T-cell (primary cell): Measurements from ENCODE around the gene ZKSCAN1. TPM values are rescaled to one million over a fixed set of nuclear protein-coding genes. Genes with fewer than 3 reads are reported as not detected.

ENCODE experiments used
- ATAC-seq, 4 experiments: fragments of 200-7000 bp in 3 of 4; fragments of 150-1000 bp in 1 of 4; cut with Tn5 transposase; replicated peaks in 1 of 4; 1 replicate in 3 of 4; 2 replicates in 1 of 4; pipeline ENCODE4 v1.10.0; 2021; ENCODE audit warnings: moderate library complexity in 3 of 4, mild to moderate bottlenecking in 2 of 4, moderate number of reproducible peaks in 1 of 4
- CTCF ChIA-PET, 2 donors: fragments of 300-600 bp; sonication (Branson Sonifier 250); formaldehyde crosslinking; loops; one replicate each; lab custom pipeline; 2022; ENCODE audit warnings: antibody characterized with exemption in 2 of 2; lab: Charles Lee
- POLR2A ChIA-PET, 2 donors: fragments of 300-600 bp; sonication (Branson Sonifier 250); formaldehyde crosslinking; loops; one replicate each; lab custom pipeline; 2022; ENCODE audit warnings: antibody characterized with exemption in 2 of 2; lab: Charles Lee
- DNase-seq, 35 experiments: peaks; one replicate each; pipeline versions ENCODE4 v3.0.0 to v3.0.0-alpha.2; 2013 to 2023
- H3K27ac ChIP-seq: one replicate; pipeline ENCODE4 v1.5.1; 2013; ENCODE audit warnings: low read length
- H3K27me3 ChIP-seq, 2 experiments: replicated peaks in 1 of 2; 1 replicate in 1 of 2; 2 replicates in 1 of 2; pipeline versions ENCODE4 v1.6.1 to v1.7.0; 2013; ENCODE audit warnings: low read length in 1 of 2, mixed read lengths in 1 of 2; ENCODE audit not compliant: control insufficient read depth in 2 of 2, insufficient read depth in 2 of 2; ENCODE audit errors: extremely low read depth in 1 of 2
- H3K36me3 ChIP-seq, 2 donors: 1 replicate in 1 of 2; 2 replicates in 1 of 2; pipeline versions ENCODE4 v1.6.1 to v1.7.0; 2013; ENCODE audit warnings: low read length in 1 of 2; ENCODE audit not compliant: control insufficient read depth in 2 of 2, insufficient read depth in 1 of 2; ENCODE audit errors: extremely low read depth in 1 of 2
- H3K4me1 ChIP-seq, 2 experiments: 1 replicate in 1 of 2; 2 replicates in 1 of 2; pipeline versions ENCODE4 v1.6.1 to v1.7.0; 2013; ENCODE audit warnings: low read length in 2 of 2, mixed read lengths in 1 of 2; ENCODE audit not compliant: insufficient read depth in 2 of 2, control insufficient read depth in 1 of 2; ENCODE audit errors: extremely low read depth in 1 of 2
- H3K4me3 ChIP-seq, 2 donors: 1 replicate in 1 of 2; 2 replicates in 1 of 2; pipeline versions ENCODE4 v1.5.1 to v1.7.0; 2013; ENCODE audit warnings: mild to moderate bottlenecking in 2 of 2, low read length in 1 of 2, moderate library complexity in 1 of 2; ENCODE audit not compliant: control insufficient read depth in 1 of 2; ENCODE audit errors: extremely low read depth in 1 of 2
- H3K9me3 ChIP-seq: 2 replicates; pipeline ENCODE4 v1.7.0; 2013
- H3K27ac Mint-ChIP-seq, 2 donors: one replicate each; pipeline ENCODE4 v1.8.0; 2020 to 2021; ENCODE audit warnings: mild to moderate bottlenecking in 2 of 2, mixed read lengths in 2 of 2
- H3K27me3 Mint-ChIP-seq, 2 donors: one replicate each; pipeline ENCODE4 v1.8.0; 2021 to 2022; ENCODE audit warnings: mixed read lengths in 2 of 2
- H3K36me3 Mint-ChIP-seq: one replicate; pipeline ENCODE4 v1.8.0; 2021; ENCODE audit warnings: mixed read lengths
- H3K4me1 Mint-ChIP-seq, 3 donors: one replicate each; pipeline ENCODE4 v1.8.0; 2020 to 2022; ENCODE audit warnings: mixed read lengths in 3 of 3, mild to moderate bottlenecking in 1 of 3
- H3K4me3 Mint-ChIP-seq, 3 donors: one replicate each; pipeline ENCODE4 v1.8.0; 2020 to 2022; ENCODE audit warnings: mild to moderate bottlenecking in 3 of 3, mixed read lengths in 3 of 3, moderate library complexity in 3 of 3
- H3K9me3 Mint-ChIP-seq, 3 donors: one replicate each; pipeline ENCODE4 v1.8.0; 2020 to 2022; ENCODE audit warnings: mixed read lengths in 3 of 3
- WGBS: methylation state at CpG from one replicate; pipeline ENCODE4 v1.1.5; 2013; ENCODE audit warnings: missing lambda C conversion rate; ENCODE audit not compliant: insufficient coverage; 5-methylcytosine and 5-hydroxymethylcytosine counted together
- total RNA-seq, 35 experiments: library from RNA in 6 of 35; stranded (reverse) in 6 of 35; fragments of 120-200 nt in 1 of 35; gene quantifications; one replicate each; pipeline versions ENCODE4 v1.2.1 to v1.2.4 and lab custom pipeline; 2013 to 2026

The ZKSCAN1 gene
- total RNA-seq, 5 donors from 2014 or later (not counting 1 experiment from before 2014, with no cell fraction given) = 60.7 to 94.0 (median 86.8) TPM

DNA sequence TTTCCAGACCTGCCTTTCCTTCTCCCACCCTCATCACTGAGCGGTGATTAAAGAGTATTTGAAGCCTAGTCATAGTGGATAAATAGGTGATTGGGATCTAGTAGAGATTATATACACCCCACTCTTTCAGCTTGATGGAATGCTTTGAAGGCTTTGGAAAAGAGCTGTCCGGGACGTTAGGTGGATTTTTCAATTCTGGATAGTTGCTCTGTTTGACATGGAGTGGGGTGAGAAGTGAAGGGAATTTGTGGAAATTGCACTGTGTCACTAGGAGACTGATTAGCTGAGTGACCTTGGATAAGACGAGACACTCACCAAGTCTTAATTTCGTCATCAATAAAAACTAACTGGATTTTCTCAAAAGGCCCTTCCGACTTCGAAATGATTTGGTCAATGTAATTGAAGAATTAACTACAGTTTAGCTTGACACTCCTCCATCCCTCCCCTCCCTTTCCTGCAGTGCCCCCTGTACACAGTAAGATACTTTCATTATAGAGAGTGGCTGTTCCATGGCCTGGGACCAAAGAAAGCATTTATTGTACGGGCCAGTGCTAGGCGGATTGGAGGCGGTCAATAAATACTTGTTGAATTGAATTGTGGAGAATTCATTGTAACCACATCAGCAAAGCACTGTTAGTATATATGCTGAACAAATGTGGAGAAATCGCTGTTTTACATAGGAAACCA lies 962 bp downstream of the ZKSCAN1 start:
- H3K4me3 ChIP-seq = peak overlapping the region; percentile 90 to 96
- peak overlapping the region; percentile 91 to 94 (median 92) for H3K4me3 Mint-ChIP-seq
- H3K9me3 Mint-ChIP-seq = no peaks in the 10 kb centered on the region
- peak overlapping the region; percentile 89 for H3K27ac ChIP-seq
- H3K27ac Mint-ChIP-seq = peak overlapping the region; percentile 92 to 95
- WGBS = no CpG with 5 or more reads among the region's 11 CpGs
- ATAC-seq = no peak
- CTCF ChIA-PET = interaction anchor here in 1 of 2 donors (0.5 to 1.7 kb wide), 5 partner anchors 10 to 1381 kb away, joined by 3 to 4 read pairs (median 3); no protein-coding TSS in a partner anchor
- no peaks in the 10 kb centered on the region for H3K27me3 Mint-ChIP-seq
- H3K36me3 Mint-ChIP-seq = peaks cover 6% of the 10 kb centered on the region
- H3K4me1 ChIP-seq = peaks cover 10 to 27% of the 10 kb centered on the region in 2 experiments
- no peak for DNase-seq
- POLR2A ChIA-PET = interaction anchor here (0.5 to 2.0 kb wide), 5 partner anchors 12 to 511 kb away, joined by 3 to 6 read pairs (median 4); no protein-coding TSS in a partner anchor
- no peaks in the 10 kb centered on the region for H3K9me3 ChIP-seq
- no peaks in the 10 kb centered on the region for H3K27me3 ChIP-seq
- peaks cover 42 to 57% (median 51%) of the 10 kb centered on the region in 3 donors for H3K4me1 Mint-ChIP-seq
- H3K36me3 ChIP-seq = peaks cover 0 to 7% of the 10 kb centered on the region in 2 donors

DNA sequence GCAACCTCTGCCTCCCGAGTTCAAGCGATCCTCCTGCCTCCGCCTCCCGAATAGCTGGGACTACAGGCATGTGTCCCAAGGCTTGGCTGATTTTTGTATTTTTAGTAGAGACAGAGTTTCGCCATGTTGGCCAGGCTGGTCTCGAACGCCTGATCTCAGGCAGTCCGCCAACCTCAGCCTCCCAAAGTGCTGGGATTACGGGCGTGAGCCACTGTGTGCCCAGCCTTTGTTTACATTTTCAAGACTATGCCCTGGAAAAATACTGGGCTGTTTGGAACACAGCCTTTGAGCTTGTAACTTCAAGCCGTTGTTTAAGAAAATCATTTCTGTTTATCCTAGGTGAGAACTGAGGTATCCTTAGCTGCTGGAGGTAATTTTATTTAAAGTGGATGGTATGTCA lies 1.9 kb downstream of the ZKSCAN1 start:
- no peak overlapping the region for H3K4me3 ChIP-seq
- H3K9me3 Mint-ChIP-seq = no peaks in the 10 kb centered on the region
- no peak overlapping the region for H3K27ac ChIP-seq
- peaks cover 10 to 27% of the 10 kb centered on the region in 2 experiments for H3K4me1 ChIP-seq
- no peak overlapping the region for H3K27ac Mint-ChIP-seq
- no peaks in the 10 kb centered on the region for H3K9me3 ChIP-seq
- ChIA-PET POLR2A (interaction anchor here in 1 of 2 donors (0.5 to 2.0 kb wide), 5 partner anchors 12 to 1767 kb away, joined by 3 to 6 read pairs (median 4); no protein-coding TSS in a partner anchor), CTCF (interaction anchor here in 1 of 2 donors (0.5 to 1.7 kb wide), 3 partner anchors 23 to 401 kb away, joined by 3 to 4 read pairs (median 3); partner anchors contain the start of gene ZSCAN25)
- peaks cover 6% of the 10 kb centered on the region for H3K36me3 Mint-ChIP-seq
- peak overlapping the region in 2 of 3 donors; percentile 21 to 34 for H3K4me3 Mint-ChIP-seq
- ATAC-seq (no peak), DNase-seq (no peak)
- H3K36me3 ChIP-seq = peaks cover 0 to 7% of the 10 kb centered on the region in 2 donors
- peaks cover 47 to 62% (median 55%) of the 10 kb centered on the region in 3 donors for H3K4me1 Mint-ChIP-seq
- WGBS = 95% methylated on average over 6 of the region's 11 CpGs
- H3K27me3 Mint-ChIP-seq = no peaks in the 10 kb centered on the region
- H3K27me3 ChIP-seq = no peaks in the 10 kb centered on the region

DNA sequence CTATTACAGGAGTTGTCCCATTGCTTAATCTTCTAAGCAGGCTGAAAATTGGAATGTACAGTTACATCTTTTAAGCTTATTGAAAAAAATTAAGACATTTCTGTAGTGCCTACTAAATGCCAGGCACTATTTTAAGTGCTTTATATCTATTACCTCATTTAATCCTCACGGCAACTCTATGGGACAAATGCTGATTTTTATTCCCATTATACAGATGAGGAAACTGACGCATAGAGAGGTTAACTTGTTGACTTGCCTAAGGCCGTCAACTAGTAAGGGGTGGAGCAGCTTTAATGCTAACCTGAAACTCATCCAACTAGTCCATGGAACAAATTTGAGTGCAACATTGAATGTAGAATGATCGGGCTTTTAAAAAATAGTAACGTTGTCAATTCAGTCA lies 2.5 kb downstream of the ZKSCAN1 start:
- no peaks in the 10 kb centered on the region for H3K9me3 Mint-ChIP-seq
- CTCF ChIA-PET = interaction anchor here in 1 of 2 donors (0.5 kb wide), 1 partner anchor 401 kb away, joined by 3 read pairs; the partner anchor contains the start of gene ZSCAN25

DNA sequence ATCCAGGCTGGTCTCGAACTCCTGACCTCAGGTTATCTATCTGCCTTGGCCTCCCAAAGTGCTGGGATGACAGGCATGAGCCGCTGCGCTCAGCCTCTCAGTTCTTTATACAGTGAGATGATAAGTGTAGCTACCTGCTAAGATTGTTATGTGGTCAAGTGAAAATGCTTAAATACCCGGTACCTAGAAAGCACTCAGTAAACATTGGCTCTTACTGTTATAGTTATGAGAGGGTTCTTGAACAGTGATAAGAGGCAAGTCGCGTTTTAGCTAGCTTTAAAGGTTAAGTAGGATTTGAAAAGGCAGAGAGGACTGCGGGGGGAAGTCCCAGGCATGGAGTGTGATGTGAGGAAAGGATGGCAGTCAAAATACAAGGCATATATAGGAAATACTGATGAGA lies 4.5 kb downstream of the ZKSCAN1 start:
- H3K27ac ChIP-seq = no peak overlapping the region
- ChIA-PET POLR2A (interaction anchor here in 1 of 2 donors (0.5 kb wide), 1 partner anchor 128 kb away, joined by 4 read pairs; no protein-coding TSS in a partner anchor), CTCF (interaction anchor here in 1 of 2 donors (0.7 kb wide), 1 partner anchor 106 kb away, joined by 4 read pairs; no protein-coding TSS in a partner anchor)
- H3K4me3 ChIP-seq = no peak overlapping the region
- Mint-ChIP-seq H3K9me3 (no peaks in the 10 kb centered on the region), H3K27me3 (no peaks in the 10 kb centered on the region), H3K36me3 (peaks cover 24% of the 10 kb centered on the region), H3K4me1 (peaks cover 47 to 55% (median 53%) of the 10 kb centered on the region in 3 donors), H3K27ac (no peak overlapping the region), H3K4me3 (no peak overlapping the region)
- H3K36me3 ChIP-seq = peaks cover 11 to 29% of the 10 kb centered on the region in 2 donors
- H3K9me3 ChIP-seq = no peaks in the 10 kb centered on the region
- peaks cover 10 to 26% of the 10 kb centered on the region in 2 experiments for H3K4me1 ChIP-seq
- 75% methylated on average over 4 of the region's 7 CpGs for WGBS
- H3K27me3 ChIP-seq = no peaks in the 10 kb centered on the region
- DNase-seq (no peak), ATAC-seq (no peak)

More for the DNA sequence above, 2.5 kb downstream of the ZKSCAN1 start:
- peak overlapping the region in 1 of 3 donors; percentile 21 for H3K4me3 Mint-ChIP-seq
- H3K4me1 Mint-ChIP-seq = peaks cover 47 to 60% (median 58%) of the 10 kb centered on the region in 3 donors
- Histone ChIP-seq H3K27ac (no peak overlapping the region), H3K4me1 (peaks cover 10 to 27% of the 10 kb centered on the region in 2 experiments), H3K27me3 (no peaks in the 10 kb centered on the region), H3K36me3 (peaks cover 0 to 10% of the 10 kb centered on the region in 2 donors), H3K4me3 (no peak overlapping the region), H3K9me3 (no peaks in the 10 kb centered on the region)
- POLR2A ChIA-PET = interaction anchor here in 1 of 2 donors (0.5 to 2.0 kb wide), 3 partner anchors 11 to 1767 kb away, joined by 3 to 6 read pairs (median 4); no protein-coding TSS in a partner anchor
- WGBS = no CpG with 5 or more reads among the region's 5 CpGs
- no peak overlapping the region for H3K27ac Mint-ChIP-seq
- peaks cover 11% of the 10 kb centered on the region for H3K36me3 Mint-ChIP-seq
- DNase-seq (no peak), ATAC-seq (no peak)
- H3K27me3 Mint-ChIP-seq = no peaks in the 10 kb centered on the region

DNA sequence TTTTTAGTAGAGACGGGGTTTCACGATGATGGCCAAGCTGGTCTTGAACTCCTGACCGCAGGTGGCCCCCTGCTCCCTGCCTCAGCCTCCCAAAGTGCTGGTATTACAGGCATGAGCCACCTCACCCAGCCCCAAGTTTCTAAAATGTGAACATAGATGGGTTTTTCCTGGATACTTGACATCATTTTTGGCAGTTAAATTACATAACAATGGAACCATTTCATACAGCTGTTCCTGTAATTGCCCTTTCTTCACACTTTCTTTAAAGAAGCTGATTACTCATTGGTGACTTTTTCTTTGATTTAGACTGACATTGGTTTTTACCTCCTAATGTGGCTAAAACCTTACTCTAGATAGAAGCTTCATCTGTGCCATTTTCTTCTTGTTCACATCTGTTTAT lies 5.9 kb downstream of the ZKSCAN1 start:
- CTCF ChIA-PET = interaction anchor here (0.6 to 1.0 kb wide), 3 partner anchors 15 to 410 kb away, joined by 3 to 4 read pairs (median 3); no protein-coding TSS in a partner anchor
- Histone ChIP-seq H3K36me3 (peaks cover 11 to 42% of the 10 kb centered on the region in 2 donors), H3K4me3 (no peak overlapping the region), H3K27me3 (no peaks in the 10 kb centered on the region), H3K27ac (no peak overlapping the region), H3K9me3 (no peaks in the 10 kb centered on the region), H3K4me1 (peaks cover 5 to 15% of the 10 kb centered on the region in 2 experiments)
- Mint-ChIP-seq H3K27me3 (no peaks in the 10 kb centered on the region), H3K4me1 (peaks cover 38 to 47% (median 46%) of the 10 kb centered on the region in 3 donors), H3K9me3 (no peaks in the 10 kb centered on the region), H3K36me3 (peaks cover 31% of the 10 kb centered on the region), H3K4me3 (no peak overlapping the region), H3K27ac (no peak overlapping the region)
- ATAC-seq = no peak
- POLR2A ChIA-PET = interaction anchor here in 1 of 2 donors (0.7 kb wide), 1 partner anchor 545 kb away, joined by 8 read pairs; no protein-coding TSS in a partner anchor
- no CpG with 5 or more reads among the region's 3 CpGs for WGBS
- no peak for DNase-seq

DNA sequence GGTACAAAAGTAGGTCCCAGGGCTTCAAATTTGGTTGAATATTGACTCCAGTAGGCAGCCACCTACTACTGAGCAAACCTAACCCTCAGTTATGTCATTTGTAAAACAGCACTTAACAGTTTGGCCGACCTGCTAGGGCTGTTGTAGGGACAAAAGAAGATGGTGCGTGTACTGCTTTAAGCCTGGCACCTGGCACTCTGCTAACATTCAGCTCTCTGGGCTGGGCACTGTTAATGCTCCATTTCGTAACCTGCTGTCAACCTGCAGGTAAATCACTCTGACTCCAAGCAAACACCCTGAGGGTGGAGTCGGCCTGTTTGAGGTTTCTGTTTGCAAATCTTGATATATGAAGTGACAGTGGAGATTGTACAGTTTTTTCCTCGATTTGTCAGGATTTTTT lies 7.2 kb downstream of the ZKSCAN1 start:
- Histone ChIP-seq H3K27me3 (no peaks in the 10 kb centered on the region), H3K4me1 (peaks cover 0 to 6% of the 10 kb centered on the region in 2 experiments), H3K4me3 (no peak overlapping the region), H3K27ac (no peak overlapping the region), H3K36me3 (peaks cover 11 to 43% of the 10 kb centered on the region in 2 donors), H3K9me3 (no peaks in the 10 kb centered on the region)
- ChIA-PET CTCF (no interaction called here), POLR2A (interaction anchor here in 1 of 2 donors (0.7 kb wide), 1 partner anchor 10 kb away, joined by 3 read pairs; no protein-coding TSS in a partner anchor)
- Mint-ChIP-seq H3K9me3 (no peaks in the 10 kb centered on the region), H3K4me1 (peaks cover 32 to 37% (median 35%) of the 10 kb centered on the region in 3 donors), H3K27ac (no peak overlapping the region), H3K36me3 (peaks cover 31% of the 10 kb centered on the region), H3K27me3 (no peaks in the 10 kb centered on the region), H3K4me3 (no peak overlapping the region)
- 100% methylated on average over 1 of the region's 5 CpGs for WGBS
- DNase-seq (no peak), ATAC-seq (no peak)
